Tibial nerve (tissue), 3 donors: ENCODE results near the gene ZNF385B.

ENCODE experiments used
- POLR2A ChIP-seq, 2 donors: fragments of 450-650 bp; IDR thresholded peaks; one replicate each; pipeline ENCODE4 v1.6.1; 2017; ENCODE audit warnings: antibody characterized with exemption in 2 of 2, mild to moderate bottlenecking in 2 of 2, moderate library complexity in 2 of 2
- TF ChIP-seq, protein P1 (sequence below), 5 experiments: fragments of 200-600 bp in 3 of 5; fragments of 450-650 bp in 2 of 5; sonication (generic) in 3 of 5; IDR thresholded peaks; one replicate each; pipeline ENCODE4 v1.5.1; 2016 to 2019; ENCODE audit warnings: antibody characterized with exemption in 5 of 5, mild to moderate bottlenecking in 3 of 5, moderate library complexity in 2 of 5

GRCh38 chr2:179825494-179825893 is 35.9 kb downstream of the ZNF385B start:
- TF ChIP-seq, protein P1, sequence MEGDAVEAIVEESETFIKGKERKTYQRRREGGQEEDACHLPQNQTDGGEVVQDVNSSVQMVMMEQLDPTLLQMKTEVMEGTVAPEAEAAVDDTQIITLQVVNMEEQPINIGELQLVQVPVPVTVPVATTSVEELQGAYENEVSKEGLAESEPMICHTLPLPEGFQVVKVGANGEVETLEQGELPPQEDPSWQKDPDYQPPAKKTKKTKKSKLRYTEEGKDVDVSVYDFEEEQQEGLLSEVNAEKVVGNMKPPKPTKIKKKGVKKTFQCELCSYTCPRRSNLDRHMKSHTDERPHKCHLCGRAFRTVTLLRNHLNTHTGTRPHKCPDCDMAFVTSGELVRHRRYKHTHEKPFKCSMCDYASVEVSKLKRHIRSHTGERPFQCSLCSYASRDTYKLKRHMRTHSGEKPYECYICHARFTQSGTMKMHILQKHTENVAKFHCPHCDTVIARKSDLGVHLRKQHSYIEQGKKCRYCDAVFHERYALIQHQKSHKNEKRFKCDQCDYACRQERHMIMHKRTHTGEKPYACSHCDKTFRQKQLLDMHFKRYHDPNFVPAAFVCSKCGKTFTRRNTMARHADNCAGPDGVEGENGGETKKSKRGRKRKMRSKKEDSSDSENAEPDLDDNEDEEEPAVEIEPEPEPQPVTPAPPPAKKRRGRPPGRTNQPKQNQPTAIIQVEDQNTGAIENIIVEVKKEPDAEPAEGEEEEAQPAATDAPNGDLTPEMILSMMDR (IDR thresholded peaks at IDR 0.05) = no peak
- no peak for TF ChIP-seq POLR2A (IDR thresholded peaks at IDR 0.05)
